HL-60 (cell line): ENCODE measurements around the gene A3GALT2.

ENCODE experiments used
- DNase-seq, 2 experiments: peaks; one replicate each; pipeline ENCODE4 v3.0.0-alpha.2; 2010 to 2020; ENCODE audit warnings: low read depth in 1 of 2, low spot score in 1 of 2
- H3K27ac ChIP-seq: fragments of 250-450 bp; sonication (Bioruptor Pico); replicated peaks from 2 replicates; pipeline ENCODE4 v1.5.1; 2020; ENCODE audit warnings: mild to moderate bottlenecking, moderate library complexity
- H3K27me3 ChIP-seq: fragments of 250-450 bp; sonication (Bioruptor Pico); 2 replicates; pipeline ENCODE4 v1.5.1; 2021; ENCODE audit warnings: mild to moderate bottlenecking, moderate library complexity; ENCODE audit not compliant: insufficient read depth, poor library complexity, severe bottlenecking
- H3K4me3 ChIP-seq: replicated peaks from 2 replicates; pipeline ENCODE4 v1.5.1; 2011; ENCODE audit warnings: mild to moderate bottlenecking, control low read depth, low read length; ENCODE audit not compliant: insufficient read depth
- POLR2AphosphoS5 ChIP-seq: IDR thresholded peaks from 2 replicates; pipeline ENCODE4 v1.6.1; 2012; ENCODE audit warnings: low read depth
- SPI1 ChIP-seq: IDR thresholded peaks from 2 replicates; pipeline ENCODE4 v1.6.1; 2012; ENCODE audit warnings: low read depth, mild to moderate bottlenecking, borderline replicate concordance
- microRNA-seq: library from miRNA; unstranded; fragments of <30 nt; microRNA quantifications from one replicate; pipeline ENCODE4, GENCODE V29; 2018
- TF ChIP-seq, protein P1 (sequence below): IDR thresholded peaks from one replicate; pipeline ENCODE4 v1.5.1; 2011; ENCODE audit warnings: low read length, control low read depth, inconsistent platforms; ENCODE audit not compliant: insufficient read depth

Gene A3GALT2

DNA sequence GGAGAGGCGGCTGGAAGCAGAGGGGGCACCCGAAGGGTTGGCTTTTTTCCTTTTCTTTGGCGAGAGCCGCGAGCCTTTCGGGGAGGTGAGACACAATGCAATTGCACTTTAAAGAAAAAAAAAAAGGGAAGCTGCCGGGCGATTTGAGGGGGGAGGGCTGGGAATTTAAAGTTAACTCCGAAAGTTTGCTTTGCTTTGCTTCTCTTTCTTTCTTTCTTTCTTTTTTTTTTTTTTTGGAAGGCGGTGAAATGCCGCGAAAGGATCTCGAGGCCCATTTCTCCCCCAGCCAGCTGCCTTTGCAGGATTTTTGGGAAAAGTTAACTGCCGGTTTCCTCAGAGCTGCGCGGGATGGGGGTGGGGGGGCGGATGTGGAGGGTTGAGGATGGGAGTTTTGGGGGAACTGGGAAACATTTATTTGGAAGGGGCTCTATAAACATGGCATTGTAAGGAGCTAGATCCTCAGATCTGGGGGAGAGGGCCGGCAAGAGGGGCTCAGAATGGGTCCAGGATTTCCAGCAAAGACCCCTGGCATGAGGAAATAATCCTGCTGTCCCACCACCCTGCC is 63.6 kb downstream of the A3GALT2 start:
- TF ChIP-seq, protein P1, sequence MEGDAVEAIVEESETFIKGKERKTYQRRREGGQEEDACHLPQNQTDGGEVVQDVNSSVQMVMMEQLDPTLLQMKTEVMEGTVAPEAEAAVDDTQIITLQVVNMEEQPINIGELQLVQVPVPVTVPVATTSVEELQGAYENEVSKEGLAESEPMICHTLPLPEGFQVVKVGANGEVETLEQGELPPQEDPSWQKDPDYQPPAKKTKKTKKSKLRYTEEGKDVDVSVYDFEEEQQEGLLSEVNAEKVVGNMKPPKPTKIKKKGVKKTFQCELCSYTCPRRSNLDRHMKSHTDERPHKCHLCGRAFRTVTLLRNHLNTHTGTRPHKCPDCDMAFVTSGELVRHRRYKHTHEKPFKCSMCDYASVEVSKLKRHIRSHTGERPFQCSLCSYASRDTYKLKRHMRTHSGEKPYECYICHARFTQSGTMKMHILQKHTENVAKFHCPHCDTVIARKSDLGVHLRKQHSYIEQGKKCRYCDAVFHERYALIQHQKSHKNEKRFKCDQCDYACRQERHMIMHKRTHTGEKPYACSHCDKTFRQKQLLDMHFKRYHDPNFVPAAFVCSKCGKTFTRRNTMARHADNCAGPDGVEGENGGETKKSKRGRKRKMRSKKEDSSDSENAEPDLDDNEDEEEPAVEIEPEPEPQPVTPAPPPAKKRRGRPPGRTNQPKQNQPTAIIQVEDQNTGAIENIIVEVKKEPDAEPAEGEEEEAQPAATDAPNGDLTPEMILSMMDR: no peak
- TF ChIP-seq SPI1: peak; percentile 48; the same call in 1 of the 2 replicates
- no peak for TF ChIP-seq POLR2AphosphoS5
- Histone ChIP-seq H3K27me3 (no peaks in the 10 kb centered on the region), H3K4me3 (peak overlapping the region; percentile 46), H3K27ac (peak overlapping the region; percentile 95)
- no peak for DNase-seq

Small RNAs within 50 kb of the gene (microRNA-seq; reads per million reads assigned to microRNA genes)
- 9.6 reads per million, percentile 30 among the genes with 10 or more reads in this experiment for gene MIR3605
